H1 (cell line): ENCODE results near the gene RAB5B. TPM values are rescaled to one million over a fixed set of nuclear protein-coding genes. Genes with fewer than 3 reads are reported as not detected.

ENCODE experiments used
- BRCA1 ChIP-seq: IDR thresholded peaks from 2 replicates; pipeline ENCODE4 v1.6.1; 2012; ENCODE audit warnings: low read depth, low read length, improper control_type of control experiment
- TBP ChIP-seq: IDR thresholded peaks from 2 replicates; pipeline ENCODE4 v1.6.1; 2011; ENCODE audit warnings: low read depth, low read length, improper control_type of control experiment
- polyA plus RNA-seq, 7 experiments: library from polyadenylated mRNA; depleted of rRNA in 3 of 7; stranded (reverse) in 5 of 7; unstranded in 2 of 7; fragments of >200 nt in 5 of 7; fragments of 200-250 nt in 2 of 7; gene quantifications; 1 replicate in 5 of 7; 2 replicates in 1 of 7; 4 replicates in 1 of 7; pipeline versions ENCODE4 v1.2.1 to v1.2.3, GENCODE V29; 2011 to 2013; ENCODE audit warnings: missing spikeins in 2 of 7, mixed read lengths in 2 of 7
- total RNA-seq: library from RNA; stranded (reverse); fragmentation: NEBNext Ultra II Directional; extraction: Animal tissue kit (Norgen Biotek cat#: 25700); gene quantifications from 2 replicates; pipeline ENCODE4 v1.2.1, GENCODE V29; 2021

The RAB5B gene
- total and polyA plus RNA-seq, 2 of the 8 experiments (the other 6 are each of a cell fraction or from before 2014, with no cell fraction given): 56.7 to 62.4 TPM

- TF ChIP-seq TBP (no peak), BRCA1 (no peak)
Observed at GRCh38 chr12:56004211-56004610, 30.3 kb downstream of the RAB5B start (continued).
